ENCODE measurements around the gene CDK1. TPM values are rescaled to one million over a fixed set of nuclear protein-coding genes. Genes with fewer than 3 reads are reported as not detected.

The CDK1 gene
- total and polyA plus RNA-seq, 2 experiments from 2014 or later, result 40.5 to 43.2 TPM

DNA sequence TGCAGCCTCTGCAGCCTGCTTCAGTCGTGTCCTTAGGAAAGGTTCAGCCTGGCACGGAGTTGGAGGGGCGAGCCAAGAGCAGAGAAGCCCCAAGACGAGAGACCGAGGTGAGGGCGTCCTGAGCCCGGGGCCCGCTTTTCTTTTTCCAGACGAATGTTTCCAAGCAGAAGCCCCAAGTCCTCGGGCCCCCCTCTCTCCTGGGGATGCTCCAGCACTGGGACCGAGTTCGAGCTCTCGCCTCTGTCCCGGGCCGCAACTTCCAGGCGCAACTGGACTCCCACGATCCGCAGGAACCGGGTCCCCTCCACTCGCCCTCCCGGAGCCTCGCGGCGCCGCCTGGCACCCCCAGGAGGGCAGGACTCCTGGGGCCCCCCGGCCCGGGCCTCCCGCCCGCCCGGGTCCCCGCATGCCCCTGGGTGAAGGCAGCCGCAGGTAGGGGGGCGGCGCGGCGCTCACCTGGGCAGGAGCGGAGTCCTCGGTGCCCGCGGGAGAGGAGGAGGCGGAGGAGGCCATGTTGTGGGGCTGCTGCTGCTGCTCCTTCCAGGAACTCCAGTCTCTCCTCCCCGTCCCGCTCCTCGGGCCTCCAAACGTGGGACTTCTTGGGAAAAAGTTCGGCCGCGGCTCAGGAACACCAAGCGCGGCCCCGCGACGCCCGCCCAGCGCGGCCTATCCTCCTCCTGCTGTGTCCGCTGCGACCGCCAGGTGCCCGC is 45.3 kb upstream of the CDK1 start:
- no peaks in the 10 kb centered on the region for H3K36me3 ChIP-seq (ENCODE audit: low read depth)
- H3K9me3 ChIP-seq (ENCODE audit: low read depth), result no peaks in the 10 kb centered on the region
- no peak for TF ChIP-seq EZH2 (IDR thresholded peaks at IDR 0.05; ENCODE audit: insufficient read depth, poor library complexity, severe bottlenecking)
- no peak for TF ChIP-seq EZH2phosphoT487 (IDR thresholded peaks at IDR 0.05; ENCODE audit: insufficient read depth, low read depth)
- H3K27me3 ChIP-seq (replicated peaks; ENCODE audit: insufficient read depth), result peaks cover 74% of the 10 kb centered on the region
- no peaks in the 10 kb centered on the region for H3K4me1 ChIP-seq (ENCODE audit: insufficient read depth)
- H3F3A ChIP-seq (ENCODE audit: insufficient read depth), result no peaks in the 10 kb centered on the region
- peak overlapping the region; percentile 32 for H3K4me2 ChIP-seq (ENCODE audit: unreplicated experiment)
- WGBS, 2 experiments (ENCODE audit: low coverage in 1 of 2, low lambda C conversion rate in 2 of 2, missing lambda C conversion rate in 2 of 2), result 3 to 5% methylated on average over 42 to 54 of the region's 60 CpGs
- H3K9ac ChIP-seq, result no peak overlapping the region
- H3K27ac ChIP-seq, result no peak overlapping the region
- no peaks in the 10 kb centered on the region for H3K9me2 ChIP-seq (ENCODE audit: insufficient read depth)
- H2AFZ ChIP-seq, result peak overlapping the region; percentile 52
- no peaks in the 10 kb centered on the region for H4K20me1 ChIP-seq (ENCODE audit: insufficient read depth)
- peak overlapping the region; percentile 58 for H3K4me3 ChIP-seq
- in situ Hi-C loops (cut with MboI), result no loop called here
- DNase-seq, result peak; percentile 32
- no peaks in the 10 kb centered on the region for H3K79me2 ChIP-seq (ENCODE audit: insufficient read depth)

DNA sequence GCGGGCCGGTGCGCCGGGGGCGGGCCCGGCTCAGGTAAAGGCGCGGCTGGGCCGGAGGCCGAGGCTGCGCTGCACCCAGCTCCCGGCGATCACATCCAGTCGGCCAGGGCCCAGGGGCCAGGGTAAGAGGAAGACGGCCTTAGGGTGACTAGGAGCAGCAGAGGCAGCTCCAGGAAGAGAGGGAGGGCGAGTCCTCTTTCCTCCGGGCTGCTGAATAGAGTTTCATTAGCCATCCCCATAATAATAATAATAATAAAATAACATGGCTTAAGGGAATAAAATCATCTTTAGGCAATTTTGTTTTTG is 44.8 kb upstream of the CDK1 start:
- Histone ChIP-seq H2AFZ (peak overlapping the region; percentile 52), H3K9ac (no peak overlapping the region), H3K9me2 (ENCODE audit: insufficient read depth) (no peaks in the 10 kb centered on the region), H3K4me1 (ENCODE audit: insufficient read depth) (no peaks in the 10 kb centered on the region), H3K27ac (no peak overlapping the region), H3K4me2 (ENCODE audit: unreplicated experiment) (peak overlapping the region; percentile 32), H4K20me1 (ENCODE audit: insufficient read depth) (no peaks in the 10 kb centered on the region), H3F3A (ENCODE audit: insufficient read depth) (no peaks in the 10 kb centered on the region), H3K27me3 (replicated peaks; ENCODE audit: insufficient read depth) (peaks cover 78% of the 10 kb centered on the region), H3K36me3 (ENCODE audit: low read depth) (no peaks in the 10 kb centered on the region), H3K9me3 (ENCODE audit: low read depth) (no peaks in the 10 kb centered on the region), H3K4me3 (peak overlapping the region; percentile 58), H3K79me2 (ENCODE audit: insufficient read depth) (no peaks in the 10 kb centered on the region)
- no peak for TF ChIP-seq EZH2 (IDR thresholded peaks at IDR 0.05; ENCODE audit: insufficient read depth, poor library complexity, severe bottlenecking)
- TF ChIP-seq EZH2phosphoT487 (IDR thresholded peaks at IDR 0.05; ENCODE audit: insufficient read depth, low read depth), result no peak
- in situ Hi-C loops (cut with MboI), result no loop called here
- 5 to 6% methylated on average over 17 of the region's 17 CpGs for WGBS, 2 experiments (ENCODE audit: low coverage in 1 of 2, low lambda C conversion rate in 2 of 2, missing lambda C conversion rate in 2 of 2)
- DNase-seq, result no peak

DNA sequence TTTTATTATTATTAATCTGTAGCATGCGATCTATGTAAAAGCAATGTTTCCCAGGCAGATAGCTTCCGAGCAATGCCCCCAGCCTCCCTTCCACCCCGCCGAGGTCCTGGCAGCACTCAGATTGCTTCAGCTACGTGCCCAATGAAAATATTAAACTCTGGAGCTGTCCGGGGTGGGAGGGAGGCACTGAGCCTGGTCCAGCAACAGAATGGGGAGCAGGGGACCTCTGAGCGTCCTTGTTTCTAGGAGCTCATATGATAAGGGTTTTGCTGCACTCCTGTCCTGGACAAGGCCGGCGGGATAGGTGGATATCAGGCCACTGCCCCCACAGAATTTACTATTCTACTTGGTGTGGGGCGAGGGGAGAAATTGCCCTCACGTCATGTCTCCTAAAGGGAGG is 44.5 kb upstream of the CDK1 start:
- Histone ChIP-seq H3K9me2 (ENCODE audit: insufficient read depth) (no peaks in the 10 kb centered on the region), H3K9ac (no peak overlapping the region), H3K27ac (no peak overlapping the region), H3K9me3 (ENCODE audit: low read depth) (no peaks in the 10 kb centered on the region), H3K4me1 (ENCODE audit: insufficient read depth) (no peaks in the 10 kb centered on the region), H3F3A (ENCODE audit: insufficient read depth) (no peaks in the 10 kb centered on the region), H3K27me3 (replicated peaks; ENCODE audit: insufficient read depth) (peaks cover 82% of the 10 kb centered on the region), H3K4me3 (no peak overlapping the region), H2AFZ (no peak overlapping the region), H3K79me2 (ENCODE audit: insufficient read depth) (no peaks in the 10 kb centered on the region), H3K36me3 (ENCODE audit: low read depth) (no peaks in the 10 kb centered on the region), H3K4me2 (ENCODE audit: unreplicated experiment) (no peak overlapping the region), H4K20me1 (ENCODE audit: insufficient read depth) (no peaks in the 10 kb centered on the region)
- in situ Hi-C loops (cut with MboI), result no loop called here
- TF ChIP-seq EZH2 (IDR thresholded peaks at IDR 0.05; ENCODE audit: insufficient read depth, poor library complexity, severe bottlenecking) (no peak), EZH2phosphoT487 (IDR thresholded peaks at IDR 0.05; ENCODE audit: insufficient read depth, low read depth) (no peak)
- WGBS, 2 experiments (ENCODE audit: low coverage in 1 of 2, low lambda C conversion rate in 2 of 2, missing lambda C conversion rate in 2 of 2), result 64 to 68% methylated on average over 11 of the region's 11 CpGs
- DNase-seq, result no peak

DNA sequence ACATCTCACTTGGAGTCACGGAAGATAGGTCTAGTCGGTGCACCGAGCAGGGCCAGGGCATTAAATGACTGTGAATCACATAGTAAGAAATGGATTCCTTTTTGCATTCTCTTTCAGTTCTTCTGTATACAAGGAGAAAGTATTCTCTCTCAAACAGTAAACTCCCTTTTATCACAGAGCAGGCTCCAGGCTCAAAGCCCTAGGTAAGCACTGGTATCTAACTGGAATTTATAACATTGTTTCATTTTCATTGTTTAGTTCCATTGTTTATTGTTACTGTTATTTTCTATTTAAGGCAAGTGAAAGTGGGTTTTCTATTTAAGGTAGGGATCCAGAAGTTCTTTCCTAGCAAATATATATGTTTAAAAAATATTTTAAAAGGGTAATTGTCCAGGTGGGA is 44.1 kb upstream of the CDK1 start:
- no peaks in the 10 kb centered on the region for H3K4me1 ChIP-seq (ENCODE audit: insufficient read depth)
- in situ Hi-C loops (cut with MboI), result no loop called here
- no peak for DNase-seq
- TF ChIP-seq EZH2 (IDR thresholded peaks at IDR 0.05; ENCODE audit: insufficient read depth, poor library complexity, severe bottlenecking), result no peak
- no peak for TF ChIP-seq EZH2phosphoT487 (IDR thresholded peaks at IDR 0.05; ENCODE audit: insufficient read depth, low read depth)
- no peaks in the 10 kb centered on the region for H3K79me2 ChIP-seq (ENCODE audit: insufficient read depth)
- H2AFZ ChIP-seq, result no peak overlapping the region
- no peak overlapping the region for H3K9ac ChIP-seq
- H3K9me3 ChIP-seq (ENCODE audit: low read depth), result no peaks in the 10 kb centered on the region
- H3K27ac ChIP-seq, result no peak overlapping the region
- H3K9me2 ChIP-seq (ENCODE audit: insufficient read depth), result no peaks in the 10 kb centered on the region
- no peaks in the 10 kb centered on the region for H3K36me3 ChIP-seq (ENCODE audit: low read depth)
- no peaks in the 10 kb centered on the region for H3F3A ChIP-seq (ENCODE audit: insufficient read depth)
- H3K27me3 ChIP-seq (replicated peaks; ENCODE audit: insufficient read depth), result peaks cover 86% of the 10 kb centered on the region
- H4K20me1 ChIP-seq (ENCODE audit: insufficient read depth), result no peaks in the 10 kb centered on the region
- H3K4me3 ChIP-seq, result no peak overlapping the region
- WGBS, 2 experiments (ENCODE audit: low coverage in 1 of 2, low lambda C conversion rate in 2 of 2, missing lambda C conversion rate in 2 of 2), result 94% methylated on average over 3 of the region's 3 CpGs
- no peak overlapping the region for H3K4me2 ChIP-seq (ENCODE audit: unreplicated experiment)

Measured in GM23248 (cell line).